GM12878 (cell line): Measurements from ENCODE around the gene SKAP1. TPM values are rescaled to one million over a fixed set of nuclear protein-coding genes. Genes with fewer than 3 reads are reported as not detected.

Experiments used
- ATAC-seq: fragments of 200-7000 bp; cut with Tn5 transposase; 3 replicates; pipeline ENCODE4 v1.9.1; 2020; ENCODE audit warnings: mild to moderate bottlenecking, moderate library complexity
- BruUV-seq: library from RNA; stranded (reverse); fragments of 400-500 nt; replicated peaks from 2 replicates; lab custom pipeline; 2021; lab: Mats Ljungman, UMichigan
- CTCF ChIA-PET: fragments of 300-600 bp; sonication (Branson Sonifier 250); formaldehyde crosslinking; extraction: SDS; loops from one replicate; lab custom pipeline; 2021; ENCODE audit warnings: inconsistent platforms; lab: Yijun Ruan, JAX
- POLR2A ChIA-PET: fragments of 350-600 bp; formaldehyde crosslinking; extraction: SDS; loops from one replicate; lab custom pipeline; 2021; ENCODE audit warnings: inconsistent platforms; lab: Charles Lee
- RAD21 ChIA-PET: fragments of 300-600 bp; sonication (Branson Sonifier 250); formaldehyde crosslinking; loops from one replicate; lab custom pipeline; 2023; ENCODE audit warnings: antibody characterized with exemption; ENCODE audit not compliant: unreplicated experiment; lab: Charles Lee
- SMC1A ChIA-PET: fragments of 300-600 bp; sonication (Branson Sonifier 250); formaldehyde crosslinking; loops from one replicate; lab custom pipeline; 2023; ENCODE audit not compliant: unreplicated experiment, uncharacterized antibody; lab: Charles Lee
- DNase-seq: peaks from one replicate; pipeline ENCODE4 v3.0.0-alpha.2; 2011; ENCODE audit warnings: low read depth, low spot score
- FAIRE-seq: peaks from 3 replicates; lab custom pipeline; 2011; peaks lifted over from hg19 to GRCh38; lab: Jason Lieb, UNC
- H2AFZ ChIP-seq: 2 replicates; pipeline ENCODE4 v1.6.0; 2011; ENCODE audit warnings: low read depth, low read length, control low read depth; ENCODE audit not compliant: control insufficient read depth
- H3K27ac ChIP-seq: 2 replicates; pipeline ENCODE4 v1.5.1; 2011; ENCODE audit warnings: control low read depth; ENCODE audit not compliant: control insufficient read depth, insufficient read depth
- H3K27me3 ChIP-seq, 2 experiments: replicated peaks in 1 of 2; 2 replicates each; pipeline versions ENCODE4 v1.6.0 to v1.6.1; 2011; ENCODE audit warnings: low read length in 1 of 2; ENCODE audit not compliant: control insufficient read depth in 2 of 2, insufficient read depth in 2 of 2
- H3K36me3 ChIP-seq, 2 experiments: 2 replicates each; pipeline ENCODE4 v1.5.1; 2011; ENCODE audit warnings: low read length in 1 of 2; ENCODE audit not compliant: control insufficient read depth in 2 of 2, insufficient read depth in 2 of 2
- H3K4me1 ChIP-seq: 2 replicates; pipeline ENCODE4 v1.6.1; 2011; ENCODE audit warnings: mild to moderate bottlenecking, low read length, moderate library complexity, mixed read lengths; ENCODE audit not compliant: control insufficient read depth, insufficient read depth
- H3K4me2 ChIP-seq: 2 replicates; pipeline ENCODE4 v1.6.0; 2011; ENCODE audit warnings: control low read depth; ENCODE audit not compliant: control insufficient read depth, insufficient read depth
- H3K4me3 ChIP-seq: fragments of 200-600 bp; sonication (generic); 2 replicates; pipeline ENCODE4 v1.5.1; 2016
- H3K79me2 ChIP-seq: 2 replicates; pipeline ENCODE4 v1.6.0; 2011; ENCODE audit warnings: low read length; ENCODE audit not compliant: control insufficient read depth, insufficient read depth
- H3K9ac ChIP-seq: 2 replicates; pipeline ENCODE4 v1.8.0; 2011; ENCODE audit warnings: low read length, control low read depth, mixed read lengths; ENCODE audit not compliant: control insufficient read depth, insufficient read depth
- H3K9me3 ChIP-seq: replicated peaks from 3 replicates; pipeline ENCODE4 v1.5.1; 2011; ENCODE audit warnings: mild to moderate bottlenecking, low read length; ENCODE audit not compliant: control insufficient read depth, insufficient read depth
- H4K20me1 ChIP-seq: 2 replicates; pipeline ENCODE4 v1.6.0; 2011; ENCODE audit not compliant: control insufficient read depth, insufficient read depth
- CEBPB ChIP-seq, 2 experiments: fragments of 150-350 bp in 1 of 2; IDR thresholded peaks; 2 replicates each; pipeline ENCODE4 v1.6.1; 2012 to 2014; ENCODE audit warnings: low read depth in 2 of 2, low read length in 2 of 2, borderline replicate concordance in 1 of 2, inconsistent platforms in 1 of 2
- EED ChIP-seq: sonication (generic); IDR thresholded peaks from 2 replicates; pipeline ENCODE4 v1.6.1; 2016; ENCODE audit warnings: antibody characterized with exemption, low read depth
- FOS ChIP-seq: IDR thresholded peaks from 3 replicates; pipeline ENCODE4 v1.6.1; 2011; ENCODE audit warnings: borderline replicate concordance; ENCODE audit not compliant: insufficient read length; ENCODE audit errors: extremely low read depth
- FOXK2 ChIP-seq: fragments of 450-650 bp; IDR thresholded peaks from 2 replicates; pipeline ENCODE4 v1.6.1; 2017; ENCODE audit warnings: mild to moderate bottlenecking, moderate library complexity
- IRF4 ChIP-seq: IDR thresholded peaks from 2 replicates; pipeline ENCODE4 v1.6.1; 2011; ENCODE audit warnings: low read depth, low read length
- NFYB ChIP-seq: IDR thresholded peaks from 2 replicates; pipeline ENCODE4 v1.6.1; 2011; ENCODE audit warnings: low read depth, mild to moderate bottlenecking, low read length, improper control_type of control experiment, moderate library complexity; ENCODE audit not compliant: insufficient read depth
- RELA ChIP-seq: fragments of 450-650 bp; IDR thresholded peaks from 2 replicates; pipeline ENCODE4 v1.8.0; 2014; ENCODE audit warnings: borderline replicate concordance; ENCODE audit not compliant: partially characterized antibody
- RFX5 ChIP-seq: IDR thresholded peaks from 2 replicates; pipeline ENCODE4 v1.6.1; 2011; ENCODE audit warnings: low read depth, low read length, improper control_type of control experiment
- RUNX3 ChIP-seq: IDR thresholded peaks from 2 replicates; pipeline ENCODE4 v1.6.1; 2012; ENCODE audit warnings: low read length, inconsistent platforms
- ZBTB33 ChIP-seq: fragments of 450-650 bp; IDR thresholded peaks from 2 replicates; pipeline ENCODE4 v1.6.1; 2017; ENCODE audit warnings: mild to moderate bottlenecking
- ZBTB40 ChIP-seq: fragments of 450-650 bp; IDR thresholded peaks from 2 replicates; pipeline ENCODE4 v1.6.1; 2016; ENCODE audit warnings: mild to moderate bottlenecking, moderate library complexity, borderline replicate concordance
- ZNF217 ChIP-seq: fragments of 450-650 bp; IDR thresholded peaks from 2 replicates; pipeline ENCODE4 v1.6.1; 2017; ENCODE audit warnings: antibody characterized with exemption, mild to moderate bottlenecking
- ZSCAN29 ChIP-seq: fragments of 450-650 bp; IDR thresholded peaks from 2 replicates; pipeline ENCODE4 v1.6.1; 2017; ENCODE audit warnings: mild to moderate bottlenecking, moderate library complexity
- WGBS: methylation state at CpG from one replicate; pipeline ENCODE4 v1.1.6; 2016; ENCODE audit warnings: low lambda C conversion rate; ENCODE audit not compliant: insufficient replicate concordance, insufficient coverage; ENCODE audit errors: missing lambda C conversion rate; 5-methylcytosine and 5-hydroxymethylcytosine counted together
- in situ Hi-C: fragments of 300-500 bp; cut with MboI; formaldehyde crosslinking; loops from 9 replicates; pipeline ENCODE4 v1.14.3; 2018; ENCODE audit warnings: mixed read lengths
- intact Hi-C: fragments of 100-400 bp; cut with micrococcal nuclease; formaldehyde crosslinking; loops from one replicate; pipeline ENCODE4 v1.14.2; 2022; ENCODE audit not compliant: unreplicated experiment
- polyA plus RNA-seq, 11 experiments: library from polyadenylated mRNA; depleted of rRNA in 4 of 11; unstranded in 6 of 11; stranded (reverse) in 5 of 11; fragments of >200 nt; fragmentation: Nextera tagmentation in 4 of 11; fragmentation: Illumina TruSeq in 1 of 11; extraction: Ambion mirVana in 4 of 11; extraction: Trizol in 1 of 11; gene quantifications; 1 replicate in 1 of 11; 2 replicates in 10 of 11; pipeline versions ENCODE4 v1.2.1 to v1.2.3, GENCODE V29; 2011 to 2016; ENCODE audit warnings: inconsistent platforms in 2 of 11, missing spikeins in 2 of 11, low read depth in 1 of 11
- total RNA-seq, 4 experiments: library from RNA; depleted of rRNA in 3 of 4; stranded (reverse); fragments of >200 nt in 3 of 4; fragmentation: Illumina TruSeq in 1 of 4; extraction: Trizol in 1 of 4; gene quantifications; 2 replicates each; pipeline versions ENCODE4 v1.2.1 to v1.2.3, GENCODE V29; 2013 to 2021

SKAP1 gene
- total and polyA plus RNA-seq, 10 of the 15 experiments (the other 5 are each of a cell fraction or from before 2014, with no cell fraction given), result 17.1 to 97.6 (median 35.9) TPM

- SMC1A ChIA-PET, result interaction anchor here (0.6 to 1.1 kb wide), 2 partner anchors 140 to 152 kb away, joined by 3 read pairs; no protein-coding TSS in a partner anchor
Observed at GRCh38 chr17:48155889-48156611, 274.0 kb downstream of the SKAP1 start.

More at GRCh38 chr17:48155889-48156611, 274.0 kb downstream of the SKAP1 start:
- FAIRE-seq (no peak), ATAC-seq (no peak)
- Histone ChIP-seq H3K9me3 (no peaks in the 10 kb centered on the region), H4K20me1 (no peaks in the 10 kb centered on the region), H3K9ac (no peak overlapping the region), H3K4me2 (no peak overlapping the region), H3K79me2 (no peaks in the 10 kb centered on the region), H3K36me3 (peaks cover 2 to 3% of the 10 kb centered on the region in 2 experiments; a peak in 2 of 4 replicates)
- TF ChIP-seq EED (no peak), CEBPB (IDR thresholded peaks at IDR 0.05; ENCODE audit: borderline replicate concordance in 1 of 2, low read depth in 2 of 2, low read length in 2 of 2) (no peak), FOXK2 (no peak), RELA (no peak), ZBTB40 (no peak), RUNX3 (no peak), IRF4 (no peak), ZBTB33 (no peak), FOS (no peak), NFYB (no peak), ZNF217 (no peak), RFX5 (no peak), ZSCAN29 (no peak)
- TF ChIP-seq, all 136 proteins: peak for 0
- ChIA-PET POLR2A (interaction anchor here (1.7 kb wide), 1 partner anchor 20 kb away, joined by 3 read pairs; no protein-coding TSS in a partner anchor), RAD21 (no interaction called here), CTCF (interaction anchor here (0.7 kb wide), 1 partner anchor 152 kb away, joined by 3 read pairs; no protein-coding TSS in a partner anchor)
- BruUV-seq, result no TSS peak
- H3K27me3 ChIP-seq, result no peaks in the 10 kb centered on the region
- H3K27ac ChIP-seq, result no peak overlapping the region
- intact Hi-C loops (loop anchor here (10.0 kb wide), 1 partner anchor 179 kb away; no protein-coding TSS in a partner anchor), in situ Hi-C loops (no loop called here)
- H2AFZ ChIP-seq, result no peak overlapping the region
- DNase-seq, result no peak
- WGBS, result 82% methylated on average over 21 of the region's 21 CpGs
- H3K4me3 ChIP-seq, result no peak overlapping the region
- no peaks in the 10 kb centered on the region for H3K4me1 ChIP-seq
